Measurements from ENCODE around the gene MMD2.

DNA sequence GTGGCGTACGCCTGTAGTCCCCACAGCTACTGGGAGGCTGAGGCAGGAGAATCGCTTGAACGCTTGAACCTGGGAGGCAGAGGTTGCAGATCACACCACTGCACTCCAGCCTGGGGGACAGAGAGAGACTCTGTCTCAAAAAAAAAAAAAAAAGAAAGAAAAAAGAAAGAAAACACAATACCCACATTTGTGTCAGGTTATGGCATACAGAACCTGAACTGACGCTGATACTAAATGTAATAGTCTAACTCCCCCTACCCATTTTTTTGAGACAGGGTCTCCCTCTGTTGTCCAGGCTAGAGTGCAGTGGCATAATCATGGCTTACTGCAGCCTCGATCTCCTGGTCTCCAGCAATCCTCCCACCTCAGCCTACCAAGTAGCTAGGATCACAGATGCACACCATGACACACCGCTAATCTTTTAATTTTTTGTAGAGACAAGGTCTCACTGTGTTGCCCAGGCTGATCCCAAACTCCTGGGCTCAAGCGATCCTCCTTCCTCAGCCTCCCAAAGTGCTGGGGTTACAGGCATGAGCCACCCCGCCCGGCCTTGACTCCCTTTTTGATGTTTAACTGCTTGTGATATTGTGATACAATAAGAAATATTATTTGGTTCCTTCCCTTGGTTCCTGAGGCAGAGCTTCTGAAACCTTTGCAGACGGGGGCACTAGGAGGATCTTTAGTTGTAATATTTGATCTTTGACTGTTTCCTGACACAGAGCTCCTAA is 6.5 kb upstream of the MMD2 start:
- TF ChIP-seq, protein P1, sequence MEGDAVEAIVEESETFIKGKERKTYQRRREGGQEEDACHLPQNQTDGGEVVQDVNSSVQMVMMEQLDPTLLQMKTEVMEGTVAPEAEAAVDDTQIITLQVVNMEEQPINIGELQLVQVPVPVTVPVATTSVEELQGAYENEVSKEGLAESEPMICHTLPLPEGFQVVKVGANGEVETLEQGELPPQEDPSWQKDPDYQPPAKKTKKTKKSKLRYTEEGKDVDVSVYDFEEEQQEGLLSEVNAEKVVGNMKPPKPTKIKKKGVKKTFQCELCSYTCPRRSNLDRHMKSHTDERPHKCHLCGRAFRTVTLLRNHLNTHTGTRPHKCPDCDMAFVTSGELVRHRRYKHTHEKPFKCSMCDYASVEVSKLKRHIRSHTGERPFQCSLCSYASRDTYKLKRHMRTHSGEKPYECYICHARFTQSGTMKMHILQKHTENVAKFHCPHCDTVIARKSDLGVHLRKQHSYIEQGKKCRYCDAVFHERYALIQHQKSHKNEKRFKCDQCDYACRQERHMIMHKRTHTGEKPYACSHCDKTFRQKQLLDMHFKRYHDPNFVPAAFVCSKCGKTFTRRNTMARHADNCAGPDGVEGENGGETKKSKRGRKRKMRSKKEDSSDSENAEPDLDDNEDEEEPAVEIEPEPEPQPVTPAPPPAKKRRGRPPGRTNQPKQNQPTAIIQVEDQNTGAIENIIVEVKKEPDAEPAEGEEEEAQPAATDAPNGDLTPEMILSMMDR (IDR thresholded peaks at IDR 0.05): no peak
- no peak for TF ChIP-seq POLR2A (IDR thresholded peaks at IDR 0.05)

Data from uterus (tissue), 2 donors.